GM12878 (cell line): ENCODE results near the gene ASMTL. TPM values are rescaled to one million over a fixed set of nuclear protein-coding genes. Genes with fewer than 3 reads are reported as not detected.

Experiments used
- BCL11A ChIP-seq: IDR thresholded peaks from 2 replicates; pipeline ENCODE4 v1.6.1; 2011; ENCODE audit warnings: low read depth, low read length
- BHLHE40 ChIP-seq, 2 experiments: fragments of 450-650 bp in 1 of 2; IDR thresholded peaks; 2 replicates each; pipeline ENCODE4 v1.6.1; 2011 to 2017; ENCODE audit warnings: low read depth in 2 of 2, borderline replicate concordance in 1 of 2, improper control_type of control experiment in 1 of 2, low read length in 1 of 2, mild to moderate bottlenecking in 1 of 2
- CREB1 ChIP-seq: IDR thresholded peaks from 2 replicates; pipeline ENCODE4 v1.6.1; 2012; ENCODE audit warnings: low read depth, mild to moderate bottlenecking, inconsistent platforms
- CREM ChIP-seq: IDR thresholded peaks from 2 replicates; pipeline ENCODE4 v1.6.1; 2014; ENCODE audit warnings: antibody characterized with exemption, low read depth
- ESRRA ChIP-seq: IDR thresholded peaks from 2 replicates; pipeline ENCODE4 v1.6.1; 2012; ENCODE audit warnings: mild to moderate bottlenecking, low read length, improper control_type of control experiment
- GATAD2B ChIP-seq: fragments of 450-650 bp; conservative IDR thresholded peaks from 2 replicates; pipeline ENCODE4 v1.6.1; 2017; ENCODE audit warnings: low read depth, mild to moderate bottlenecking, moderate library complexity
- IRF4 ChIP-seq: IDR thresholded peaks from 2 replicates; pipeline ENCODE4 v1.6.1; 2011; ENCODE audit warnings: low read depth, low read length
- JUNB ChIP-seq: IDR thresholded peaks from 2 replicates; pipeline ENCODE4 v1.6.1; 2016; ENCODE audit warnings: antibody characterized with exemption, mild to moderate bottlenecking
- MXI1 ChIP-seq: fragments of 150-350 bp; IDR thresholded peaks from 2 replicates; pipeline ENCODE4 v1.6.1; 2011; ENCODE audit warnings: low read depth, mild to moderate bottlenecking, inconsistent platforms, low read length, improper control_type of control experiment
- PRDM15 ChIP-seq: fragments of 450-650 bp; formaldehyde crosslinking; IDR thresholded peaks from 2 replicates; pipeline ENCODE4 v1.4.0; 2020; ENCODE audit warnings: mild to moderate bottlenecking, moderate library complexity
- SKIL ChIP-seq: fragments of 450-650 bp; IDR thresholded peaks from 2 replicates; pipeline ENCODE4 v1.6.1; 2017; ENCODE audit warnings: mild to moderate bottlenecking, low read depth, inconsistent platforms; ENCODE audit not compliant: poor library complexity, severe bottlenecking
- STAT1 ChIP-seq: fragments of 450-650 bp; conservative IDR thresholded peaks from 2 replicates; pipeline ENCODE4 v1.6.1; 2014; ENCODE audit warnings: antibody characterized with exemption, mild to moderate bottlenecking
- TCF3 ChIP-seq: IDR thresholded peaks from 2 replicates; pipeline ENCODE4 v1.6.1; 2012; ENCODE audit warnings: low read depth, mild to moderate bottlenecking, low read length, borderline replicate concordance; ENCODE audit not compliant: insufficient read depth
- TCF7 ChIP-seq: IDR thresholded peaks from 2 replicates; pipeline ENCODE4 v1.6.1; 2014; ENCODE audit warnings: antibody characterized with exemption, borderline replicate concordance
- ZBTB33 ChIP-seq: fragments of 450-650 bp; IDR thresholded peaks from 2 replicates; pipeline ENCODE4 v1.6.1; 2017; ENCODE audit warnings: mild to moderate bottlenecking
- ZNF217 ChIP-seq: fragments of 450-650 bp; IDR thresholded peaks from 2 replicates; pipeline ENCODE4 v1.6.1; 2017; ENCODE audit warnings: antibody characterized with exemption, mild to moderate bottlenecking
- polyA plus RNA-seq, 11 experiments: library from polyadenylated mRNA; depleted of rRNA in 4 of 11; unstranded in 6 of 11; stranded (reverse) in 5 of 11; fragments of >200 nt; fragmentation: Nextera tagmentation in 4 of 11; fragmentation: Illumina TruSeq in 1 of 11; extraction: Ambion mirVana in 4 of 11; extraction: Trizol in 1 of 11; gene quantifications; 1 replicate in 1 of 11; 2 replicates in 10 of 11; pipeline versions ENCODE4 v1.2.1 to v1.2.3, GENCODE V29; 2011 to 2016; ENCODE audit warnings: inconsistent platforms in 2 of 11, missing spikeins in 2 of 11, low read depth in 1 of 11
- total RNA-seq, 4 experiments: library from RNA; depleted of rRNA in 3 of 4; stranded (reverse); fragments of >200 nt in 3 of 4; fragmentation: Illumina TruSeq in 1 of 4; extraction: Trizol in 1 of 4; gene quantifications; 2 replicates each; pipeline versions ENCODE4 v1.2.1 to v1.2.3, GENCODE V29; 2013 to 2021
- TF ChIP-seq, protein P1 (sequence below): fragments of 450-650 bp; IDR thresholded peaks from 2 replicates; pipeline ENCODE4 v1.6.1; 2016; ENCODE audit warnings: mild to moderate bottlenecking
- TF ChIP-seq, protein P2 (sequence below): fragments of 450-650 bp; IDR thresholded peaks from 2 replicates; pipeline ENCODE4 v1.6.1; 2017; ENCODE audit warnings: mild to moderate bottlenecking, moderate library complexity

ASMTL gene
- total and polyA plus RNA-seq, 10 of the 15 experiments (the other 5 are each of a cell fraction or from before 2014, with no cell fraction given), result 1.6 to 51.9 (median 32.1) TPM

GRCh38 chrX:1484638-1485019 lies 31.9 kb upstream of the ASMTL start (continued):
- no peak for TF ChIP-seq MXI1
- no peak for TF ChIP-seq TCF7
- 0 out of 4 replicates have a peak, but pooled peaks of 1 of the 2 experiments have one; percentile 37 for TF ChIP-seq BHLHE40 (IDR thresholded peaks at IDR 0.05; ENCODE audit: borderline replicate concordance in 1 of 2, low read depth in 2 of 2, low read length in 1 of 2)
- TF ChIP-seq GATAD2B, result no peak
- TF ChIP-seq ESRRA, result no peak; the same call in 1 of the 2 replicates
- no peak for TF ChIP-seq CREB1
- TF ChIP-seq, protein P1, sequence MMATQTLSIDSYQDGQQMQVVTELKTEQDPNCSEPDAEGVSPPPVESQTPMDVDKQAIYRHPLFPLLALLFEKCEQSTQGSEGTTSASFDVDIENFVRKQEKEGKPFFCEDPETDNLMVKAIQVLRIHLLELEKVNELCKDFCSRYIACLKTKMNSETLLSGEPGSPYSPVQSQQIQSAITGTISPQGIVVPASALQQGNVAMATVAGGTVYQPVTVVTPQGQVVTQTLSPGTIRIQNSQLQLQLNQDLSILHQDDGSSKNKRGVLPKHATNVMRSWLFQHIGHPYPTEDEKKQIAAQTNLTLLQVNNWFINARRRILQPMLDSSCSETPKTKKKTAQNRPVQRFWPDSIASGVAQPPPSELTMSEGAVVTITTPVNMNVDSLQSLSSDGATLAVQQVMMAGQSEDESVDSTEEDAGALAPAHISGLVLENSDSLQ, result no peak
- TF ChIP-seq PRDM15 (CRISPR knock-in tag), result no peak
- no peak for TF ChIP-seq CREM
- no peak for TF ChIP-seq ZBTB33
- TF ChIP-seq SKIL, result no peak
- TF ChIP-seq IRF4, result peak; percentile 15; the same call in 1 of the 2 replicates
- TF ChIP-seq STAT1, result no peak
- TF ChIP-seq BCL11A, result peak; percentile 9; the same call in 1 of the 2 replicates
- peak; percentile 74; the same call in 1 of the 2 replicates for TF ChIP-seq TCF3
- TF ChIP-seq, protein P2, sequence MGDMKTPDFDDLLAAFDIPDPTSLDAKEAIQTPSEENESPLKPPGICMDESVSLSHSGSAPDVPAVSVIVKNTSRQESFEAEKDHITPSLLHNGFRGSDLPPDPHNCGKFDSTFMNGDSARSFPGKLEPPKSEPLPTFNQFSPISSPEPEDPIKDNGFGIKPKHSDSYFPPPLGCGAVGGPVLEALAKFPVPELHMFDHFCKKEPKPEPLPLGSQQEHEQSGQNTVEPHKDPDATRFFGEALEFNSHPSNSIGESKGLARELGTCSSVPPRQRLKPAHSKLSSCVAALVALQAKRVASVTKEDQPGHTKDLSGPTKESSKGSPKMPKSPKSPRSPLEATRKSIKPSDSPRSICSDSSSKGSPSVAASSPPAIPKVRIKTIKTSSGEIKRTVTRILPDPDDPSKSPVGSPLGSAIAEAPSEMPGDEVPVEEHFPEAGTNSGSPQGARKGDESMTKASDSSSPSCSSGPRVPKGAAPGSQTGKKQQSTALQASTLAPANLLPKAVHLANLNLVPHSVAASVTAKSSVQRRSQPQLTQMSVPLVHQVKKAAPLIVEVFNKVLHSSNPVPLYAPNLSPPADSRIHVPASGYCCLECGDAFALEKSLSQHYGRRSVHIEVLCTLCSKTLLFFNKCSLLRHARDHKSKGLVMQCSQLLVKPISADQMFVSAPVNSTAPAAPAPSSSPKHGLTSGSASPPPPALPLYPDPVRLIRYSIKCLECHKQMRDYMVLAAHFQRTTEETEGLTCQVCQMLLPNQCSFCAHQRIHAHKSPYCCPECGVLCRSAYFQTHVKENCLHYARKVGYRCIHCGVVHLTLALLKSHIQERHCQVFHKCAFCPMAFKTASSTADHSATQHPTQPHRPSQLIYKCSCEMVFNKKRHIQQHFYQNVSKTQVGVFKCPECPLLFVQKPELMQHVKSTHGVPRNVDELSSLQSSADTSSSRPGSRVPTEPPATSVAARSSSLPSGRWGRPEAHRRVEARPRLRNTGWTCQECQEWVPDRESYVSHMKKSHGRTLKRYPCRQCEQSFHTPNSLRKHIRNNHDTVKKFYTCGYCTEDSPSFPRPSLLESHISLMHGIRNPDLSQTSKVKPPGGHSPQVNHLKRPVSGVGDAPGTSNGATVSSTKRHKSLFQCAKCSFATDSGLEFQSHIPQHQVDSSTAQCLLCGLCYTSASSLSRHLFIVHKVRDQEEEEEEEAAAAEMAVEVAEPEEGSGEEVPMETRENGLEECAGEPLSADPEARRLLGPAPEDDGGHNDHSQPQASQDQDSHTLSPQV, result no peak
- peak; percentile 58 for TF ChIP-seq JUNB
- no peak for TF ChIP-seq ZNF217
